Stimulated activated CD4-positive, alpha-beta T cell treated with anti-CD3 and anti-CD28 coated beads, Interleukin-2, amount 100 ng/mL, for 48 hours (primary cell): Measurements from ENCODE around the gene RBCK1.

Experiments
- DNase-seq, 2 donors: peaks; one replicate each; pipeline ENCODE4 v3.0.0-alpha.2; 2020

The RBCK1 gene

GRCh38 chr20:400128-400453 lies 8.0 kb upstream of the RBCK1 start:
- DNase-seq: no peak

DNA sequence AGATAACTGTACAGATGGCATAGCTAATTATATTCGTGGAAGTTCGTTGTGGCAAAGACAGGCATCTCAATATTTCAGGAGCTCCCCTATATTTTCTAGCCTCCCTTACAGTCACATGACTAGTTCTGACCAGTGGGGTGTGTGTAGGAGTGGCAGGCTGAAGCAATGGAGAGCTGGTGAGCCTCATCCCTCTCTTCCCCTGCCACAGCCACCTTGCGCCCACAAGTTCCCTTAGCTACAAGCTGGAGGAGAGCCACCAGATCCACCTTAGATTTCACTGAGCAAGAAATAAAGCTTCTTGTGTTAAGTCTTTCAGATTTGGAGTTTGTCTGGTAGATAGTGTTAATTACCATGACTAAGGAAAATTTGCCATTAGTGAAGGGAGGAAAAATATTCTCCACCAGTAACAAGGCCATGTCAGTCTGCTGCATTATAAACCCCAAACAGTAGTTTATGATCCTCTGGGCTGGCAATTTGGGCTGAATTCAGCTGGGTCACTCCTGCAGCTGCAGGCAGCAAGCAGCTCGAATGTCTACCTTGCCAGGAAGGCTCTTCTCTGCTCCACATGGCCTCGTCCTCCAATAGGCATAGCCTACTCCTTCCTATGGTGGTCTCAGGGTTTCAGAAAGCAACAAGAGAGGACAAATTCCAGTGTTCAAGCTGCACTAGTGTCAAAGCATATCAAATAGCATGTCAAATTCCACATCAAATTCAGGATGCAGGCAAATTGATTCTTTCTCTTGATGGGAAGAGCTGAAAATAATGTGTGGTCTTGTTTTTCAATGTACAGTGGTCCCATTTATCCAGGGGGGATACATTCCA lies 7.4 kb upstream of the RBCK1 start:
- no peak for DNase-seq

DNA sequence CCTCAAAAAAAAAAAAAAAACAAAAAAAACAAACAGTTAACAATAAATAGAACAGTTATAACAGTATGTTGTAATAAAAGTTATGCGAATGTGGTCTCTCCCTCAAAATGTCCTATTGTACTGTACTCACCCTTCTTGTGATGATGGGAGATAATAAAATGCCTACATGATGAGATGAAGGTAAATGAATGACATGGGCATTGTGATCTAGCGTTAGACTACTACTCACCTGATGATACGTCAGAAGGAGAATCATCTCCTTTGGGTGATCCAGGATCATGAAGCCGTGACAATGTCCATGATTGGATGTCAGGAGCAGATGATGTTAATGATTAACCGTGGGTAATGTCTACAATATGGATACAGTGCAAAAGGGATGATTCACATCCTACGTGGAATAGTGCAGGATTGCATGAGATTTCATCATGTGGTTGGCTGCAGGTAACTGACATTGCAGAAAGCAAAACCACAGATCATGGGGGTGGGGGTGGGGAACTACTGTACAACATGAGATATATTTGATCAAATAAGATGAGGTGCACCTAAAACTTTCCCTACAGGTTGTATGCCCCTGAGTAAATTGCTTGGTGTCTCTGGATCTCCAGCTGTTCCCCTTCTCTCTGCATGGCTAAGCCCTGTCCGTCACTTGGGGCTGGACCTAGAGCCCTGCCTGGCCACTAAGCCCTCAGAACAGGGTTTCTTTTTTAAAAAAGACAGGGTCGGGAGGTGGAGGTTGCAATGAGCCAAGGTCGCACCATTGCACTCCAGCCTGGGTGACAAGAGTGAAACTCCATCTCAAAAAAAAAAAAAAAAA lies 6.2 kb upstream of the RBCK1 start:
- no peak for DNase-seq

GRCh38 chr20:402496-402885 lies 5.6 kb upstream of the RBCK1 start:
- DNase-seq: no peak

- no peak for DNase-seq
Observed at GRCh38 chr20:402898-403581, 5.1 kb upstream of the RBCK1 start.

GRCh38 chr20:403582-403957 lies 4.5 kb upstream of the RBCK1 start:
- no peak for DNase-seq

DNA sequence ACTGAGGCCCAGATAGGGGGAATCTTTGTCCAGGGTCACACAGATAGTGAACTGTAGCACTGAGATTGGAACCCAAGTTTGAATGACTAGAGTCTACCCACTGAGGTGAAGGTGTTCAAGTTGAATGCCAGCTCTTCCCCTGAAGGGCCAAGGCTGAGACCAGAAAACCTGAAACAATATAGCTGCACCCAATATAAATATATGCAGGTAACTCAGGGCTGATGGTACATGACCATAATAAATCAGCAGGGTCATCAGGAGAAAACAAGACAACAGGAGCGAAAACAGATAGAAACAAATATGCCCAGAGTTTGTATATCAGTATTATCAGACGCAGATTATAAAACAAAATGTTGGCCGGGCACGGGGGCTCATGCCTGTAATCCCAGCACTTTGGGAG lies 4.0 kb upstream of the RBCK1 start:
- DNase-seq: no peak

GRCh38 chr20:406200-407132 lies 1.6 kb upstream of the RBCK1 start:
- no peak for DNase-seq

GRCh38 chr20:407133-407952 lies 756 bp upstream of the RBCK1 start:
- peak; percentile 50 to 63 for DNase-seq

DNA sequence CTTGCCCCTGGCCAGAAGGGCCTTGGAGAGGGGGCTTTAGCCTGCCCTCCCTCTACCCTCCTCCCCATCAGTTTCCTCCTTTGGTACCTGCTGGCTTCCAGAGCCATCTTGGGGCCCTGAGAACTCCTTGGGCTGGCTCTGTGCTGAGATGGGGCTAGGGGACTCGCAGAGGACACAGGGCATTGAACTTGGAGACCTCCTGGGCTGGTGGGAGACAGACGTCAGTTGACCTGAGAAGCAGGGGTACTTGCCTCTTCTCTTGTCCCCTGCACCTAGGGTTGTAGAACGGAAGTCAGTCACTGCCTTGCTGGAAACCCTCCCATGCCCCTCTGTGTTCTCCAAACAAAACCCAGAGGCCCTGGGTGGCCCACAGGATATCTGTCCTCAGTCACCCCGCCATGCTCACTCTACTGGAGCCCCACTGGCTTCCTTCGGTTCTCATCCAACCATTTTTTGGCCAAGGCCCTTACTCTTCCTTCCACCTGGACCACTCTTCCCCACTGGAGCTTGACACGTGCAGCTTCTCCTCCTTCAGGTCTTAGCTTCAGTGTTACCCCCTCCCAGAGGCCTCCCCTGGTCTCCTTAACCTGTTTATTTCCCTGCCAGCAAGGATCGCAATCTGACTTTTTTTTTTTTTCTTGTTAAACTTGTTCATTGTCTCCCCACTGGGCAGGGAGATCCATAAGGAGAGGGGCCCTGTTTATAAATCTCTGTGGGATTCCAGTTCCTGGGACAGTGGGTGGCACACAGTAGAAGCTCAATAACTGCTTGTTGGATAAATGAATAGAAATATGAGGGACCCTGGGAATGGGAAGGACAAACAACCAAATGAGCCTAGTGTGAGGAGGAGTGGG lies 971 bp downstream of the RBCK1 start:
- DNase-seq: no peak

- no peak for DNase-seq
Observed at GRCh38 chr20:409697-410559, 1.8 kb downstream of the RBCK1 start.

GRCh38 chr20:412081-412480 lies 4.0 kb downstream of the RBCK1 start:
- DNase-seq: no peak

GRCh38 chr20:414161-414560 lies 6.1 kb downstream of the RBCK1 start:
- DNase-seq: no peak

- DNase-seq: no peak
Observed at GRCh38 chr20:415820-416322, 7.8 kb downstream of the RBCK1 start.

DNA sequence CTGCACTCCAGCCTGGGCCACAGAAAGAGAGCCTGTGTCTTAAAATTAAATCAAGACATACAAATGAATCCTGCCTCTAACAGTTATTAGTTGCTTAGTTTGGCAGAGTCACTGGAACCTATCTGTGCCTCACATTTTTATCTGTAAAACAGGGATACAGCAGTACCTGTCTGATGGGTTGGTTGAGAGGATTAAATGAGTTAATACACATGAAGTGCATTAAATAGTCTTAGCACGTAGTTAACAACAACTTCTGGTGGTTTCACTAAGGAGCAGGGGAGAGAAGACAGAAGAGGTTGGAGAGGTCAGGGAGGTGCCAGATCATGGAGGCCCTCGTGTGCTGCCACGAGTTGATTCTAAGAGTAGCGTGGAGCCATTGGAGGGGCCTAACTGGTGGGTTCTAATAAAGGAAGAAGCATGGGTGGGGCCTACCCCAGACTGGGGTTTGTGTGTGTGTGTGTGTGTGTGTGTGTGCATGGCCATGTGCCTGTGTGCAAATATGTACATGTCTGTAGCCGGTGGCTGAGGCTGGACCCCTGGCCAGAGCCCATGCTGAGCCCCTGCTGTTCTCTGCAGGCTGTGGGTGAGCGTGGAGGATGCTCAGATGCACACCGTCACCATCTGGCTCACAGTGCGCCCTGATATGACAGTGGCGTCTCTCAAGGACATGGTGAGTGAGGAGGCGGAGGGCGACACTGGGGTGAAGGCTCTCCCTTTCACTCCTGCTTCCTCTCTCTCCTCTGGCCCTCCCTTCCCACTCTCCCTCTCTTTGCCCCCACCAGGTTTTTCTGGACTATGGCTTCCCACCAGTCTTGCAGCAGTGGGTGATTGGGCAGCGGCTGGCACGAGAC lies 9.1 kb downstream of the RBCK1 start:
- DNase-seq: no peak

DNA sequence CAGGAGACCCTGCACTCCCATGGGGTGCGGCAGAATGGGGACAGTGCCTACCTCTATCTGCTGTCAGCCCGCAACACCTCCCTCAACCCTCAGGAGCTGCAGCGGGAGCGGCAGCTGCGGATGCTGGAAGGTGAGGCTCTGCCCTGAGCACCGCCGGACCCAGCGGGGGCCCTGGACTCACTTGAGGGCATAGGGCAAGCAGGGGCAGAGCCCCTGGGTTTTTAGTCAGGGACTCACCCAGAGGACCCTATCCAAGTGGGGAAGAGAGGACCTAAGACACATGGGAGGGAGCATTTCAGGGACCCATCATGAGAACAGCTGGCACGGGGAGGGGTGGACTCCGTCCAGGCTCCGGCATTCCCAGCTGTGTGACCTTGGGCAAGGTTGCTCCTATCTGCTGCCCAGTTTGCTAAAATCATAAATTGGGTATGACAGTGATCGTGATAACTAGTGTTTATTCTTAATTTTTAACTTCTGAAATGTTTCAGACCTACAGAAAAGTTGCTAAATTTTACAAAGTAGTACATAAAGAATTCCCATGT lies 9.8 kb downstream of the RBCK1 start:
- no peak for DNase-seq

- DNase-seq: no peak
Observed at GRCh38 chr20:418858-419365, 10.8 kb downstream of the RBCK1 start.

DNA sequence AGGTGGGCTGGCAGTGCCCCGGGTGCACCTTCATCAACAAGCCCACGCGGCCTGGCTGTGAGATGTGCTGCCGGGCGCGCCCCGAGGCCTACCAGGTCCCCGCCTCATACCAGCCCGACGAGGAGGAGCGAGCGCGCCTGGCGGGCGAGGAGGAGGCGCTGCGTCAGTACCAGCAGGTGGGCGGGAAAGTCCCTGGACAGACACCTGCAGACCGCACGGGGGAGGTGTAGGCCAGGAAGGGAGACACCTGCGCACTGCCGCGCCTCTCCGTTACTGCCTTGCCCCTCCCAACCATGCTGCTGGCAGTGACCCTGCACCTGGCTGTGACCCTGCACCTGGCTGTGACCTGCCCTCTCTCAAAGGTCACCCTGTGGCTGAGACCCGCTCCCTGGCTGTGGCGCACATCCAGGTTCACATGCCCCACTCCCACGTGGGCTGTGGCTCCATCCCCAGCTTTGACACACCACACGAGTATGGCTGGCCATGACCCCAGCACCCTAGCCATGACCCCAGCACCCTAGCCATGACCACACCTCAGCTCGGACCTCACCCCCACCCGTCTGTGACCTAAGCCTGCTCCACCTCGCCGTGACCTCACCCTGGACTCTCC lies 11.6 kb downstream of the RBCK1 start:
- no peak for DNase-seq
